Activated T-helper 17 cell treated with anti-CD3 and anti-CD28 coated beads, Interleukin-2, amount 50 U/mL, for 72 hours (primary cell): ENCODE measurements around the gene PLD6. TPM values are rescaled to one million over a fixed set of nuclear protein-coding genes. Genes with fewer than 3 reads are reported as not detected.
"Not testable (repeated sequence)": the region's sequence is repeated elsewhere in the genome, so short reads cannot be mapped to it uniquely, and the experiment has no call there.

Experiments used
- ATAC-seq: fragments of 150-1000 bp; cut with Tn5 transposase; replicated peaks from 2 replicates; pipeline ENCODE4 v1.10.0; 2021; ENCODE audit warnings: mild to moderate bottlenecking, moderate library complexity
- H3K27ac Mint-ChIP-seq: one replicate; pipeline ENCODE4 v1.8.0; 2022; ENCODE audit warnings: mixed read lengths
- H3K27me3 Mint-ChIP-seq: one replicate; pipeline ENCODE4 v1.8.0; 2022; ENCODE audit warnings: mixed read lengths
- H3K36me3 Mint-ChIP-seq: one replicate; pipeline ENCODE4 v1.8.0; 2022; ENCODE audit warnings: low read depth, mild to moderate bottlenecking, mixed read lengths
- H3K4me1 Mint-ChIP-seq: one replicate; pipeline ENCODE4 v1.8.0; 2022; ENCODE audit warnings: mixed read lengths
- H3K4me3 Mint-ChIP-seq: one replicate; pipeline ENCODE4 v1.8.0; 2022; ENCODE audit warnings: mild to moderate bottlenecking, mixed read lengths
- H3K9me3 Mint-ChIP-seq: one replicate; pipeline ENCODE4 v1.8.0; 2022; ENCODE audit warnings: mixed read lengths
- total RNA-seq, 2 donors: library from RNA; stranded (reverse); gene quantifications; one replicate each; pipeline ENCODE4 v1.2.3, GENCODE V29; 2022

PLD6 gene
- total RNA-seq, 2 donors from 2014 or later: 20.6 to 24.5 TPM

GRCh38 chr17:17169396-17169795, 36.7 kb downstream of the PLD6 start:
- no peak for ATAC-seq
- H3K9me3 Mint-ChIP-seq: no peaks in the 10 kb centered on the region
- peaks cover 44% of the 10 kb centered on the region for H3K4me1 Mint-ChIP-seq
- H3K36me3 Mint-ChIP-seq: peaks cover 84% of the 10 kb centered on the region
- no peaks in the 10 kb centered on the region for H3K27me3 Mint-ChIP-seq
- H3K4me3 Mint-ChIP-seq: no peak overlapping the region
- peak overlapping the region; percentile 65 for H3K27ac Mint-ChIP-seq

DNA sequence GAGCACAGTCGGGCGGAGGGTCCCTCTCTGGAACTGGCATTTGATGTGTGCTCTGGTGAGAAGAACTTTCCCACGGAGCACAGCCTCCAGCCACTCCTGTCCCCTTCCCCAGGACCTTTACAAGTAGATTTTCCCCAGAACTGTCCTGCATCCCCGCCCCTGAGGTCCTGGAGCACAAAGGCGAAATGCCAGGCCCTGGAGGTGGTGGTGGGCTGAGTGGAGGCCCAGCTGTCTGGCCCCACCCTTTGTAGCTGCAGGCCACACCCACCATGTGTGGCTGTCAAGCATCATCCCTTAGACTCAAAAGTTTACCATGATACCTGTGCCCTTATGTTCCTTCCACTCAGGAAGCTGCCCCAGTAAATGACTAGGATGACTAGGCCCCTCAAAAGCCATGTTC, 37.7 kb downstream of the PLD6 start:
- Mint-ChIP-seq H3K36me3 (peaks cover 84% of the 10 kb centered on the region), H3K27me3 (no peaks in the 10 kb centered on the region), H3K4me3 (no peak overlapping the region), H3K27ac (peak overlapping the region; percentile 65), H3K4me1 (peaks cover 44% of the 10 kb centered on the region), H3K9me3 (no peaks in the 10 kb centered on the region)
- no peak for ATAC-seq

DNA sequence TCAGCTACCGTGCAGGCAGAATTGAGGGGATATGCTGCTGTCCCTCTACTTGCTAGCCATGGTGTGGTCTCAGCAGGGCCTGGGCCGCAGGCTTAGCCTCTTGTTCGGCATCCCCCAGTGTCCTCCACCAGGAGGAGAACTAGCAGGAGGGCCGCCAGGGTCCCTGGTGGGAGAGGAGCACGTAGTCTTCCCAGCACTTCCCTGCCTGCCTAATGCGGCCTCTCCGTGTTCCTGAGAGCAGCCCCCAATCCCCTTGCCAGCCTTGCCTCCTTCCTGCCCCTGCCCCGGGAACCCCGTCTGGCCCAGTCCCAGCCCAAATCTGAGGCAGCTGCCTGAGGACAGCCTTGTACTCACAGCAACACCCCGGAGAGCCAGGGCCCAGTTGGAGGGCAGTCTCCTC, 38.1 kb downstream of the PLD6 start:
- H3K36me3 Mint-ChIP-seq: peaks cover 84% of the 10 kb centered on the region
- no peaks in the 10 kb centered on the region for H3K9me3 Mint-ChIP-seq
- no peak overlapping the region for H3K4me3 Mint-ChIP-seq
- ATAC-seq: no peak
- H3K27ac Mint-ChIP-seq: peak overlapping the region; percentile 65
- no peaks in the 10 kb centered on the region for H3K27me3 Mint-ChIP-seq
- H3K4me1 Mint-ChIP-seq: peaks cover 44% of the 10 kb centered on the region

- Mint-ChIP-seq H3K27ac (peak overlapping the region; percentile 82), H3K4me3 (no peak overlapping the region), H3K9me3 (no peaks in the 10 kb centered on the region), H3K36me3 (peaks cover 84% of the 10 kb centered on the region), H3K27me3 (no peaks in the 10 kb centered on the region), H3K4me1 (peaks cover 40% of the 10 kb centered on the region)
- ATAC-seq: no peak
Observed at GRCh38 chr17:17167356-17167755, 38.8 kb downstream of the PLD6 start.

DNA sequence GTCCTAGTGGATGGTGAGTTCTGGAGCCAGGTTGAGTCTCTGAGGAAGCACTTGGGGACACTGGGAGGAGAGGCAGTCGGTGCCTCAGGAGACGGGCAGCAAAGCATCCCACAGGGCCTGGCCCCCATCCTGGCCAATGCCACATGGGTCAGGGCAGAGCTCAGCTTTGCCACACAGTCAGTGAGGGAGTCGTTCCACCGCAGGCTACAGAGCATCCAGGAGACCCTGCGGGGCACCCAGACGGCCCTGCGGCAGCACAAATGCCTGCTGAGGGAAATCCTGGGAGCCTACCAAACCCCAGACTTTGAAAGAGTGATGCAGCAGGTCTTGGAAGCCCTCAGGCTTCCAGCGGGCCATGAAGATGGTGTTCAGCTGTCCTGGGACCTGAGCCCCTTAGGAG, 39.7 kb downstream of the PLD6 start:
- H3K4me3 Mint-ChIP-seq: no peak overlapping the region
- H3K27ac Mint-ChIP-seq: peak overlapping the region; percentile 17
- peaks cover 85% of the 10 kb centered on the region for H3K36me3 Mint-ChIP-seq
- no peaks in the 10 kb centered on the region for H3K9me3 Mint-ChIP-seq
- ATAC-seq: no peak
- peaks cover 36% of the 10 kb centered on the region for H3K4me1 Mint-ChIP-seq
- no peaks in the 10 kb centered on the region for H3K27me3 Mint-ChIP-seq

GRCh38 chr17:17165666-17166308, 40.3 kb downstream of the PLD6 start:
- Mint-ChIP-seq H3K27me3 (no peaks in the 10 kb centered on the region), H3K36me3 (peaks cover 85% of the 10 kb centered on the region), H3K27ac (peak overlapping the region; percentile 17), H3K9me3 (no peaks in the 10 kb centered on the region), H3K4me3 (no peak overlapping the region), H3K4me1 (peaks cover 30% of the 10 kb centered on the region)
- ATAC-seq: no peak

DNA sequence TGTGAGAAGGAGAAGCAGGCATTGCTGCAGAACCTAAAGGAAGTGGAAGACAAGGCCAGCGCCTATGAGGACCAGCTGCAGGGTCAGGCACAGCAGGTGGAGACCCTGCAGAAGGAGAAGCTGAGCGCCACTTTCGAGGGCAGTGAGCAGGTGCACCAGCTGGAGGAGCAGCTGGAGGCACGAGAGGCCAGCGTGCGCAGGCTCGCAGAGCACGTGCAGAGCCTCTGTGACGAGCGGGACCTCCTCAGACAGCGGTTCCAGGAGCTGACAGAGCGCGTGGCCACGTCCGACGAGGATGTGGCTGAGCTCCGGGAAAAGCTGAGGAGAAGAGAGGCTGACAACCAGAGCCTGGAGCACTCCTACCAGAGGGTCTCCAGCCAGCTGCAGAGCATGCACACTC, 41.5 kb downstream of the PLD6 start:
- H3K36me3 Mint-ChIP-seq: peaks cover 94% of the 10 kb centered on the region
- no peaks in the 10 kb centered on the region for H3K9me3 Mint-ChIP-seq
- ATAC-seq: no peak
- no peak overlapping the region for H3K4me3 Mint-ChIP-seq
- H3K27me3 Mint-ChIP-seq: no peaks in the 10 kb centered on the region
- H3K27ac Mint-ChIP-seq: peak overlapping the region; percentile 9
- H3K4me1 Mint-ChIP-seq: peaks cover 19% of the 10 kb centered on the region

DNA sequence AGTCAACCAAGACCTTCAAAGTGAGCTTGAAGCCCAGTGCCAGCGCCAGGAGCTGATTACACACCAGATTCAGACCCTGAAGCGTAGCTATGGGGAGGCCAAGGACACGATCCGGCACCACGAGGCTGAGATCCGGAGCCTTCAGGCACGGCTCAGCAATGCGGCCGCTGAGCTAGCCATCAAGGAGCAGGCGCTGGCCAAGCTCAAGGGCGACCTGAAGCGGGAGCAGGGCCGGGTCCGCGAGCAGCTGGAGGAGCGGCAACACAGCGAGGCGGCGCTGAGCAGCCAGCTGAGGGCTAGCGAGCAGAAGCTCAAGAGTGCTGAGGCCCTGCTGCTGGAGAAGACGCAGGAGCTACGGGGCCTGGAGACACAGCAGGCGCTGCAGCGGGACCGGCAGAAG, 42.0 kb downstream of the PLD6 start:
- Mint-ChIP-seq H3K9me3 (no peaks in the 10 kb centered on the region), H3K27me3 (no peaks in the 10 kb centered on the region), H3K27ac (no peak overlapping the region), H3K4me1 (peaks cover 14% of the 10 kb centered on the region), H3K36me3 (peaks cover 94% of the 10 kb centered on the region), H3K4me3 (no peak overlapping the region)
- no peak for ATAC-seq

DNA sequence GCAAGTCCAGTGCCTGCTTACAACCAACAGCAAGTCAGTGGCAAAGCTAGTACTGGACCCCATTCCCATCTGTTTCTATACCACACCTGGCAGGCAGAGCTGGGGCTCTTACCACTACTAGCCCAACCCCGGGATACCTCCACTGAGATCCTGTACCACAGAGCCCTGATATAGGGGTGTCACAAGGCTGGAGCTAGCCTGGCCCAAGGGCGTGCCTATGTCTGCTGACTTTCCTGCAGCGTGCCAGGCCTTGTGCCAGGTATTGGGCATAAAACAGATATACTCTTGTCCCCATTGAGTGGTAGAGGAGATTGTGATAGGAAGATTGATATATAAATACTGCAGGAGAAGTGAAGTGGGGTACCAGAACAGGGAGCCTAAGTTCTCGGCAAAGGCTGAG, 44.4 kb downstream of the PLD6 start:
- Mint-ChIP-seq H3K4me3 (no peak overlapping the region), H3K36me3 (peaks cover 94% of the 10 kb centered on the region), H3K9me3 (no peaks in the 10 kb centered on the region), H3K27ac (peak overlapping the region; percentile 7), H3K27me3 (no peaks in the 10 kb centered on the region), H3K4me1 (no peaks in the 10 kb centered on the region)
- no peak for ATAC-seq

DNA sequence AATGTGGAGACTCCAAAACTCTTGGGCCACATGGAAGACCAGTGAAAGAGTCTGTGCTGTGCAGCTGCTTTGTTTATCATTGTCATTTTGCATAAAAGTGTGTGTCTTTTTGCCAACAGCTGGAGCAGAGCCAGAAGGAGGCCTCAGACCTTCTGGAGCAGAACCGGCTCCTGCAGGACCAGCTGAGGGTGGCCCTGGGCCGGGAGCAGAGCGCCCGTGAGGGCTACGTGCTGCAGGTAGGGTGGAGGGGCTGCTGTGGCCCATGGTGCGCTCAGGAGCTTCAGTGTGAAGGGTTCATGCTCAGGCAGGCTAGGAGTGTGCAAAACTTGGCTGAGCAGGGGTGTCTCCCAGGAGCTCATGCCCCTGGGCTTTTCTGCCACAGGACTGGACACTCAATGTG, 45.0 kb downstream of the PLD6 start:
- Mint-ChIP-seq H3K4me3 (no peak overlapping the region), H3K4me1 (no peaks in the 10 kb centered on the region), H3K27me3 (no peaks in the 10 kb centered on the region), H3K36me3 (peaks cover 94% of the 10 kb centered on the region), H3K9me3 (no peaks in the 10 kb centered on the region), H3K27ac (peak overlapping the region; percentile 7)
- ATAC-seq: no peak

GRCh38 chr17:17159571-17159970, 46.6 kb downstream of the PLD6 start:
- peaks cover 94% of the 10 kb centered on the region for H3K36me3 Mint-ChIP-seq
- peaks cover 4% of the 10 kb centered on the region for H3K4me1 Mint-ChIP-seq
- peak overlapping the region; percentile 26 for H3K27ac Mint-ChIP-seq
- no peak for ATAC-seq
- no peaks in the 10 kb centered on the region for H3K27me3 Mint-ChIP-seq
- no peak overlapping the region for H3K4me3 Mint-ChIP-seq
- no peaks in the 10 kb centered on the region for H3K9me3 Mint-ChIP-seq

DNA sequence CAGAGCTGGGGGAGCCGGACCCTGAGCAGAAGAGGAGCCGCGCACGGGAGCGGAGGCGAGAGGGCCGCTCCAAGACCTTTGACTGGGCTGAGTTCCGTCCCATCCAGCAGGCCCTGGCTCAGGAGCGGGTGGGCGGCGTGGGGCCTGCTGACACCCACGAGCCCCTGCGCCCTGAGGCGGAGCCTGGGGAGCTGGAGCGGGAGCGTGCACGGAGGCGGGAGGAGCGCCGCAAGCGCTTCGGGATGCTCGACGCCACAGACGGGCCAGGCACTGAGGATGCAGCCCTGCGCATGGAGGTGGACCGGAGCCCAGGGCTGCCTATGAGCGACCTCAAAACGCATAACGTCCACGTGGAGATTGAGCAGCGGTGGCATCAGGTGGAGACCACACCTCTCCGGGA, 47.6 kb downstream of the PLD6 start:
- H3K9me3 Mint-ChIP-seq, ATAC-seq, H3K27me3 Mint-ChIP-seq, H3K4me3 Mint-ChIP-seq, H3K27ac Mint-ChIP-seq: not testable (repeated sequence)
- peaks cover 15% of the 10 kb centered on the region for H3K4me1 Mint-ChIP-seq
- peaks cover 94% of the 10 kb centered on the region for H3K36me3 Mint-ChIP-seq

GRCh38 chr17:17157041-17157440, 49.1 kb downstream of the PLD6 start:
- Mint-ChIP-seq H3K27me3 (no peaks in the 10 kb centered on the region), H3K4me1 (peaks cover 27% of the 10 kb centered on the region), H3K9me3 (no peaks in the 10 kb centered on the region), H3K4me3 (no peak overlapping the region), H3K36me3 (peaks cover 92% of the 10 kb centered on the region), H3K27ac (peak overlapping the region; percentile 38)
- ATAC-seq: no peak

- H3K27ac Mint-ChIP-seq: no peak overlapping the region
Observed at GRCh38 chr17:17156511-17156910, 49.6 kb downstream of the PLD6 start.

DNA sequence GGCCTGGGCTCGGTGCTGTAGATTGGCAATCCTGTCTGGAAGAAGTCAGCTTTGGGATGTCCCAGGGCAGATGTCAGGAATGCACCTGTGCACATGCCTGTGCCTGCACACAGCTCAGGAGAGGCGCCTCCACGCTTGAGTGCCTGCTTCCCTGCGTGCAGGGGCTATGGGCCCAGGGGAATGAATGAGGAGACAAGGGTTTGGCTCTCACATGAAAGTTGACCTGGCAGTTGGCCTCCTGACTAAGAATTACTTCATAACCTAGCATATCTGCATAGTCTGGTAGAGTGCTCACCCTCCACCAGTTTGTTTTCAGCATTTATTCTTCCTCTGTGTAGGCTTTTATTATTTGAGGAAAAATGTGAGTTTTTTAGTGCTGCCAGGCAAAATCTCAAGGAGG, 50.0 kb downstream of the PLD6 start:
- peaks cover 34% of the 10 kb centered on the region for H3K4me1 Mint-ChIP-seq
- H3K27ac Mint-ChIP-seq: no peak overlapping the region
- peaks cover 92% of the 10 kb centered on the region for H3K36me3 Mint-ChIP-seq
- no peak for ATAC-seq
- H3K4me3 Mint-ChIP-seq: no peak overlapping the region
- no peaks in the 10 kb centered on the region for H3K27me3 Mint-ChIP-seq
- no peaks in the 10 kb centered on the region for H3K9me3 Mint-ChIP-seq

More at GRCh38 chr17:17156511-17156910, 49.6 kb downstream of the PLD6 start:
- no peaks in the 10 kb centered on the region for H3K27me3 Mint-ChIP-seq
- no peaks in the 10 kb centered on the region for H3K9me3 Mint-ChIP-seq
- ATAC-seq: no peak
- H3K4me3 Mint-ChIP-seq: no peak overlapping the region
- peaks cover 92% of the 10 kb centered on the region for H3K36me3 Mint-ChIP-seq
- H3K4me1 Mint-ChIP-seq: peaks cover 29% of the 10 kb centered on the region

DNA sequence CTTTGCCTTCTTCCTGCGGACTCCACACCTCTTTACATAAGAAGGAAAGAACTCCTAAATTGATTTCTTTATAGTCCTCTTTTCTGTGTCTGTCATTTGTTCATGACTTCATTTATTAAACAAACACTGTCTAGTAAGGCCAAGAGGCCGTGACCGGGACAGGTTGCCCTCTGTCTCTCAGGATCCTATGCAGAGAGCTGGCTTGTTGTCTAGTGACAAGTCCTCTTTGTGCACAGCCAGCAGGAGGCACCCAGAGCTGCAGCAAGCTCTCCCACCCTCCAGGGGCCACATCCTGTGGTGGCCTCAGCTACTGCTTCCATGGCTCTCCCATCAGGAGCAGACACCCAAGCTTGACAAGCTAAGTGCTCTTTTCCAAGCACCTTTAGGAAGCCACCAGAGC, 50.6 kb downstream of the PLD6 start:
- Mint-ChIP-seq H3K27me3 (no peaks in the 10 kb centered on the region), H3K36me3 (peaks cover 92% of the 10 kb centered on the region), H3K27ac (no peak overlapping the region), H3K4me3 (peak overlapping the region; percentile 78), H3K4me1 (peaks cover 38% of the 10 kb centered on the region), H3K9me3 (no peaks in the 10 kb centered on the region)
- ATAC-seq: no peak
